Measurements from ENCODE around the gene PRXL2B. TPM values are rescaled to one million over a fixed set of nuclear protein-coding genes. Genes with fewer than 3 reads are reported as not detected.

PRXL2B gene
- total RNA-seq, 4 donors from 2014 or later, result 7.1 to 19.2 (median 8.8) TPM

DNA sequence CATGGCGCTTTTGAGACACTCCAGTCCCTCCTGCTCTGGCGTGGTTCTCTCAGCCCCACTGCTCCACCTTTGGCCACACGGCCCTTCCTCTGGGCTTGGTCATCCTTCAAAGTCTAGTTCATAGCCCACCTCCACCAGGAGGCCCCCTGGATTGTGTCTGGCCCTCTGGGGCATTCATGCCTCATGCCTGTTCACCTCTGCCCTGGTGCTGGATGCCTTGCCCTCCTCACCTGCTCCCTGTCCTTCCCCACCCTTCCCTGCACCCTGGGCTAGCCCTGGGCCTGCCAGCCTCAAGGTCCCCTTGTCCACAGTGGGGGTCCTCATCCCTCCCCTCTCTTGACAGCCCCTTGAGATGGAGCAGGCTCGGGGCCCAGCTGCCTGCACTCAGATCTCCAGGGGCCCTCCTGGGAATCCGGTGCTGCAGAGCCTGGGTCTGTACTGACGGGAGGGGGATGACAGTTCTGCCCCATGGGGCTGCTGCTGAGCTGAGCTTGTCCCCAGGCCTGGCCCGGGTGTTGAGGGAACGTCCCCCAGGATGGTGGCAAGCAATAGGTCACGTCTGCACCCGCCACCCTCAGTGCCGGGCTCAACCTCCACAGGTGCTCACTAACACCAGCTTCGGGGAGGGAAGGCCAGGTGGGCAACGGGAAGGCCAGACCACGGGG is 18.4 kb downstream of the PRXL2B start:
- TF ChIP-seq, protein P1, sequence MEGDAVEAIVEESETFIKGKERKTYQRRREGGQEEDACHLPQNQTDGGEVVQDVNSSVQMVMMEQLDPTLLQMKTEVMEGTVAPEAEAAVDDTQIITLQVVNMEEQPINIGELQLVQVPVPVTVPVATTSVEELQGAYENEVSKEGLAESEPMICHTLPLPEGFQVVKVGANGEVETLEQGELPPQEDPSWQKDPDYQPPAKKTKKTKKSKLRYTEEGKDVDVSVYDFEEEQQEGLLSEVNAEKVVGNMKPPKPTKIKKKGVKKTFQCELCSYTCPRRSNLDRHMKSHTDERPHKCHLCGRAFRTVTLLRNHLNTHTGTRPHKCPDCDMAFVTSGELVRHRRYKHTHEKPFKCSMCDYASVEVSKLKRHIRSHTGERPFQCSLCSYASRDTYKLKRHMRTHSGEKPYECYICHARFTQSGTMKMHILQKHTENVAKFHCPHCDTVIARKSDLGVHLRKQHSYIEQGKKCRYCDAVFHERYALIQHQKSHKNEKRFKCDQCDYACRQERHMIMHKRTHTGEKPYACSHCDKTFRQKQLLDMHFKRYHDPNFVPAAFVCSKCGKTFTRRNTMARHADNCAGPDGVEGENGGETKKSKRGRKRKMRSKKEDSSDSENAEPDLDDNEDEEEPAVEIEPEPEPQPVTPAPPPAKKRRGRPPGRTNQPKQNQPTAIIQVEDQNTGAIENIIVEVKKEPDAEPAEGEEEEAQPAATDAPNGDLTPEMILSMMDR (IDR thresholded peaks at IDR 0.05), result no peak
- DNase-seq (ENCODE audit: low spot score) (no peak), ATAC-seq (ENCODE audit: low FRiP score) (no peak)

- TF ChIP-seq, protein P1 (IDR thresholded peaks at IDR 0.05), result no peak
- DNase-seq (ENCODE audit: low spot score), result no peak
- ATAC-seq (ENCODE audit: low FRiP score), result no peak
These were observed 19.2 kb downstream of the PRXL2B start for GRCh38 chr1:2605509-2606395.

DNA sequence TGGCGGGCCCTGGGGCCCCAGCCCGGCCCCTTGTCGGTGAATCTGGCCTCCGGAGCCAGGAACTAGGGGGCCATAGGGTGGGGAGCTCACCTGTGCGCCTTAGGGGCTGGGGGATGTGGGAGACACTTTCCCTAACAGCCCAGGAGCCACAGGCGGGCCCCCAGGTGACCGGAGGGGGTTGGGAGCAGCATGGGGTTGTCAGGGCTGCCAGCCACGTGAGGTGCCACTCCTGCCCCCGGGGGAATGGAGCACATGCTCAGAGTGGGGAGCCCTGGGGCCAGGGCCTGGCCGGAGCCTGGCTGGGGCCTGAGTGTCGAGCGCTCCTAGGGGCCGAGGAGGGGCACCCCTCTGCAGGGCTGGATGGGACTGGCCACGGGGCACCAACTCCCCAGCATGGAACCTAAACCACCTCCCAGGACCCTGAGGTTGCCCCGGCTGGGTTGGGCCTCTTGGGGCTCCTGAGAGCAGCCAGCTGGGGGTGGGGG is 19.9 kb downstream of the PRXL2B start:
- ATAC-seq (ENCODE audit: low FRiP score) (no peak), DNase-seq (ENCODE audit: low spot score) (no peak)

DNA sequence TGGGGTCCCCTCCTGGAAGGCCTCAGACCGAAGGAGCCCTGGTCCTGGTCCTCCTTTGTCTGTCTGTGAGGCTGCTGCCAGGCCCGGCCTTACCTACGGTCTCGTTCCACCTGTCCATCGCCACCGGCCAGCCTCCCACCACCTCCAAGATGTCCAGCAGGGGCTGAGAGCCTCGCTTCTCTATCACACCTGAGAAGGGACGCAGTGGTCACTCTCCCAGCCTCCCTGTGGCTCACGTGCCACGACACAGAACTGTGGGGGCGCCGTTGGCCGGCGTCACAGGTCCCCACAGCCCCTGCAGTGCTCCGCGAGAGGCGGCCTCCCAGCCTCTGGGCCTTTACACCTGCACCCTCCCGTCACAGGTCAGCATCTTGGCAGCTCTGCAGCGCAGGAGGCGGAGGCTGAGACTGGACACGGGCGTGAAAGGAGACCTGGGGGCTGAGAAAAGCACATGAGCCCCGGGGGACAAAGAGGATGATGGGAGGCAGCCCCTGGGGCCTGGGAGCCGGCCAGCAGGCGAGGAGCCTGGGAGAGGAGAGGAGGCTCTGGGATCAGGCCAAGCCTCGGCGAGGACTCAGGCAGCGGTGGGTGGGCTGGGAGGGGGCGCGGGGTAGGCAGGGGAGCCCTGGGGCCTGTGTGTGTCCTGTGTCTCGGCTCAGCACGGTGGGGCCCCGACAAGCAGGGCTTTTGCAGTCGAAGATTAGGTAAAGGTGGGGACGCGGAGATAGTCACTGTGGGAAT is 20.5 kb downstream of the PRXL2B start:
- DNase-seq (ENCODE audit: low spot score), result no peak
- TF ChIP-seq, protein P1 (IDR thresholded peaks at IDR 0.05), result no peak
- ATAC-seq (ENCODE audit: low FRiP score), result no peak

More for the DNA sequence above, 19.9 kb downstream of the PRXL2B start:
- TF ChIP-seq, protein P1 (IDR thresholded peaks at IDR 0.05), result no peak

- TF ChIP-seq, protein P1 (IDR thresholded peaks at IDR 0.05), result no peak
- no peak for ATAC-seq (ENCODE audit: low FRiP score)
- DNase-seq (ENCODE audit: low spot score), result no peak
These were observed 21.1 kb downstream of the PRXL2B start for GRCh38 chr1:2607641-2608091.

GRCh38 chr1:2609319-2610035 is 22.9 kb downstream of the PRXL2B start:
- ATAC-seq (ENCODE audit: low FRiP score) (no peak), DNase-seq (ENCODE audit: low spot score) (no peak)
- TF ChIP-seq, protein P1 (IDR thresholded peaks at IDR 0.05), result no peak
